Endothelial cell of umbilical vein (primary cell): ENCODE results near the gene ZNF620.

Experiments
- FOS ChIP-seq: IDR thresholded peaks from 2 replicates; pipeline ENCODE4 v1.6.1; 2011; ENCODE audit warnings: mild to moderate bottlenecking, low read length, moderate library complexity, borderline replicate concordance; ENCODE audit not compliant: insufficient read depth
- JUN ChIP-seq: IDR thresholded peaks from 2 replicates; pipeline ENCODE4 v1.6.1; 2011; ENCODE audit warnings: borderline replicate concordance, low read depth; ENCODE audit not compliant: insufficient read length, insufficient read depth
- POLR2A ChIP-seq: IDR thresholded peaks from 2 replicates; pipeline ENCODE4 v1.6.1; 2012; ENCODE audit warnings: low read depth, mild to moderate bottlenecking, control low read depth, low read length
- POLR2AphosphoS5 ChIP-seq: IDR thresholded peaks from 2 replicates; pipeline ENCODE4 v1.6.1; 2012; ENCODE audit warnings: low read depth, mild to moderate bottlenecking, control low read depth, low read length, moderate library complexity; ENCODE audit not compliant: insufficient read depth
- TF ChIP-seq, protein P1 (sequence below), 2 donors: IDR thresholded peaks; 1 replicate in 1 of 2; 2 replicates in 1 of 2; pipeline ENCODE4 v1.5.1; 2011; ENCODE audit warnings: low read length in 2 of 2, mild to moderate bottlenecking in 2 of 2, moderate library complexity in 2 of 2, control low read depth in 1 of 2, inconsistent platforms in 1 of 2, low read depth in 1 of 2; ENCODE audit not compliant: insufficient read depth in 1 of 2; ENCODE audit errors: extremely low read depth in 1 of 2
- TF ChIP-seq, protein P2 (sequence below): IDR thresholded peaks from 2 replicates; pipeline ENCODE4 v1.6.1; 2011; ENCODE audit not compliant: insufficient read depth, insufficient read length

DNA sequence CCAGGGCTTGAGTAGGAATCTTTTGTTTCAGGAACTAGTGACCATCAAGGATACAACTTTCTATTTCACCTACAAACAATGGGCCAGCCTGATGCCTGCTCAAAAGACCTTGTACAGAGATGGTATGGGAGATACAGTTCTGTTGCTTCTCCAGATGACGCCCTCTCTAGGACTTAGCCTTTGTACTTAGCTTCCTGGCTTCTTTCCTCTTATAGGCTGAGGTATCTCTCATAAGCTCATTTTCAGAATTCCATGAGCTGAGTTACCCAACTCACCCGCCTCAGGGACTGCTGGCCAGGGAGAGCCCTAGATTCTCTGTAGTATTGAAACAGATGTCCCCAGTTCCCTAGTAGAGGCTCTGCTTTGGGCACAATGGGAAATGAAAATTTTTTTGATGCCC lies 8.6 kb upstream of the ZNF620 start:
- TF ChIP-seq, protein P1, sequence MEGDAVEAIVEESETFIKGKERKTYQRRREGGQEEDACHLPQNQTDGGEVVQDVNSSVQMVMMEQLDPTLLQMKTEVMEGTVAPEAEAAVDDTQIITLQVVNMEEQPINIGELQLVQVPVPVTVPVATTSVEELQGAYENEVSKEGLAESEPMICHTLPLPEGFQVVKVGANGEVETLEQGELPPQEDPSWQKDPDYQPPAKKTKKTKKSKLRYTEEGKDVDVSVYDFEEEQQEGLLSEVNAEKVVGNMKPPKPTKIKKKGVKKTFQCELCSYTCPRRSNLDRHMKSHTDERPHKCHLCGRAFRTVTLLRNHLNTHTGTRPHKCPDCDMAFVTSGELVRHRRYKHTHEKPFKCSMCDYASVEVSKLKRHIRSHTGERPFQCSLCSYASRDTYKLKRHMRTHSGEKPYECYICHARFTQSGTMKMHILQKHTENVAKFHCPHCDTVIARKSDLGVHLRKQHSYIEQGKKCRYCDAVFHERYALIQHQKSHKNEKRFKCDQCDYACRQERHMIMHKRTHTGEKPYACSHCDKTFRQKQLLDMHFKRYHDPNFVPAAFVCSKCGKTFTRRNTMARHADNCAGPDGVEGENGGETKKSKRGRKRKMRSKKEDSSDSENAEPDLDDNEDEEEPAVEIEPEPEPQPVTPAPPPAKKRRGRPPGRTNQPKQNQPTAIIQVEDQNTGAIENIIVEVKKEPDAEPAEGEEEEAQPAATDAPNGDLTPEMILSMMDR (IDR thresholded peaks at IDR 0.05; ENCODE audit: extremely low read depth in 1 of 2, insufficient read depth in 1 of 2, low read depth in 1 of 2, low read length in 2 of 2) = no peak
- TF ChIP-seq FOS (no peak), POLR2AphosphoS5 (no peak), POLR2A (no peak), JUN (no peak)
- TF ChIP-seq, protein P2, sequence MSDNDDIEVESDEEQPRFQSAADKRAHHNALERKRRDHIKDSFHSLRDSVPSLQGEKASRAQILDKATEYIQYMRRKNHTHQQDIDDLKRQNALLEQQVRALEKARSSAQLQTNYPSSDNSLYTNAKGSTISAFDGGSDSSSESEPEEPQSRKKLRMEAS = no peak
